Measurements from ENCODE around the gene HES1.
"Not testable (repeated sequence)": the region's sequence is repeated elsewhere in the genome, so short reads cannot be mapped to it uniquely, and the experiment has no call there.

The HES1 gene

GRCh38 chr3:194135806-194136518 lies at the start of gene HES1:
Gene HES1 (plus strand): TSS chr3:194136148. CDS start chr3:194136381, 233 bp downstream.
- DNase-seq, result peak; percentile 65 to 93

- DNase-seq, result no peak
These were observed 49.4 kb upstream of the HES1 start for GRCh38 chr3:194086388-194087075.

GRCh38 chr3:194087280-194087679 lies 48.7 kb upstream of the HES1 start:
- DNase-seq, result no peak

- DNase-seq, result no peak
These were observed 47.7 kb upstream of the HES1 start for GRCh38 chr3:194087995-194088855.

GRCh38 chr3:194089357-194090177 lies 46.4 kb upstream of the HES1 start:
- no peak for DNase-seq

- not testable (repeated sequence) for DNase-seq
These were observed 45.8 kb upstream of the HES1 start for GRCh38 chr3:194090178-194090555.

GRCh38 chr3:194090716-194091115 lies 45.2 kb upstream of the HES1 start:
- no peak for DNase-seq

- DNase-seq, result no peak
These were observed 44.8 kb upstream of the HES1 start for GRCh38 chr3:194091141-194091540.

- not testable (repeated sequence) for DNase-seq
These were observed 44.1 kb upstream of the HES1 start for GRCh38 chr3:194091897-194092296.

- no peak for DNase-seq
These were observed 43.1 kb upstream of the HES1 start for GRCh38 chr3:194092881-194093301.

GRCh38 chr3:194093842-194094241 lies 42.1 kb upstream of the HES1 start:
- DNase-seq, result no peak

- no peak for DNase-seq
These were observed 40.5 kb upstream of the HES1 start for GRCh38 chr3:194095464-194095863.

GRCh38 chr3:194095902-194096301 lies 40.0 kb upstream of the HES1 start:
- no peak for DNase-seq

- no peak for DNase-seq
These were observed 38.6 kb upstream of the HES1 start for GRCh38 chr3:194097141-194097882.

- DNase-seq, result no peak
These were observed 37.7 kb upstream of the HES1 start for GRCh38 chr3:194098081-194098842.

- DNase-seq, result no peak
These were observed 37.1 kb upstream of the HES1 start for GRCh38 chr3:194098843-194099183.

GRCh38 chr3:194099215-194099614 lies 36.7 kb upstream of the HES1 start:
- DNase-seq, result no peak

- no peak for DNase-seq
These were observed 35.0 kb upstream of the HES1 start for GRCh38 chr3:194100856-194101390.

GRCh38 chr3:194101592-194102432 lies 34.1 kb upstream of the HES1 start:
- peak; percentile 74 to 80 for DNase-seq

GRCh38 chr3:194102436-194102835 lies 33.5 kb upstream of the HES1 start:
- no peak for DNase-seq
